HL-60 (cell line): ENCODE measurements around the gene SAG.

Experiments used
- CTCF ChIP-seq: IDR thresholded peaks from one replicate; pipeline ENCODE4 v1.5.1; 2011; ENCODE audit warnings: low read length, control low read depth, inconsistent platforms; ENCODE audit not compliant: insufficient read depth
- GABPA ChIP-seq: IDR thresholded peaks from 2 replicates; pipeline ENCODE4 v1.6.1; 2012; ENCODE audit warnings: low read depth
- POLR2AphosphoS5 ChIP-seq: IDR thresholded peaks from 2 replicates; pipeline ENCODE4 v1.6.1; 2012; ENCODE audit warnings: low read depth

- TF ChIP-seq CTCF (no peak), POLR2AphosphoS5 (no peak), GABPA (no peak)
These were observed 64.0 kb downstream of the SAG start for GRCh38 chr2:233371641-233372040.
